Spinal cord (tissue), 10 donors: ENCODE measurements around the gene HIBADH. TPM values are rescaled to one million over a fixed set of nuclear protein-coding genes. Genes with fewer than 3 reads are reported as not detected.
"Not testable (repeated sequence)": the region's sequence is repeated elsewhere in the genome, so short reads cannot be mapped to it uniquely, and the experiment has no call there.

Experiments
- DNase-seq, 6 donors: peaks; one replicate each; pipeline versions ENCODE4 v3.0.0 to v3.0.0-alpha.2; 2013 to 2015; ENCODE audit warnings: low spot score in 6 of 6, low read depth in 4 of 6
- H3K27ac ChIP-seq: one replicate; pipeline ENCODE4 v1.5.1; 2013; ENCODE audit warnings: low read depth, low read length, control low read depth
- H3K27me3 ChIP-seq: one replicate; pipeline ENCODE4 v1.6.1; 2013; ENCODE audit warnings: low read length; ENCODE audit not compliant: control insufficient read depth, insufficient read depth
- H3K36me3 ChIP-seq: one replicate; pipeline ENCODE4 v1.6.1; 2013; ENCODE audit warnings: low read length; ENCODE audit not compliant: control insufficient read depth, insufficient read depth
- H3K4me1 ChIP-seq: one replicate; pipeline ENCODE4 v1.6.1; 2013; ENCODE audit warnings: low read length; ENCODE audit not compliant: control insufficient read depth, insufficient read depth
- H3K4me3 ChIP-seq: one replicate; pipeline ENCODE4 v1.5.1; 2013; ENCODE audit warnings: low read depth, low read length, control low read depth
- H3K9me3 ChIP-seq: one replicate; pipeline ENCODE4 v1.6.1; 2013; ENCODE audit warnings: low read length; ENCODE audit not compliant: control insufficient read depth, insufficient read depth
- WGBS: methylation state at CpG from one replicate; pipeline ENCODE4 v1.1.5; 2013; ENCODE audit warnings: missing lambda C conversion rate; ENCODE audit not compliant: insufficient coverage; 5-methylcytosine and 5-hydroxymethylcytosine counted together
- polyA plus RNA-seq, 2 donors: library from polyadenylated mRNA; unstranded; fragments of 120-200 nt; gene quantifications; one replicate each; pipeline ENCODE4 v1.2.1, GENCODE V29; 2013; ENCODE audit not compliant: insufficient read length in 2 of 2
- total RNA-seq, 2 donors: library from RNA; depleted of rRNA in 1 of 2; stranded (reverse); fragments of 120-200 nt in 1 of 2; fragments of >200 nt in 1 of 2; gene quantifications; one replicate each; pipeline versions ENCODE4 v1.2.3 to v1.2.4, GENCODE V29; 2013 to 2014
- donor health status: healthy.

Gene HIBADH
- total and polyA plus RNA-seq, 4 donors = 27.2 to 52.7 (median 30.2) TPM

DNA sequence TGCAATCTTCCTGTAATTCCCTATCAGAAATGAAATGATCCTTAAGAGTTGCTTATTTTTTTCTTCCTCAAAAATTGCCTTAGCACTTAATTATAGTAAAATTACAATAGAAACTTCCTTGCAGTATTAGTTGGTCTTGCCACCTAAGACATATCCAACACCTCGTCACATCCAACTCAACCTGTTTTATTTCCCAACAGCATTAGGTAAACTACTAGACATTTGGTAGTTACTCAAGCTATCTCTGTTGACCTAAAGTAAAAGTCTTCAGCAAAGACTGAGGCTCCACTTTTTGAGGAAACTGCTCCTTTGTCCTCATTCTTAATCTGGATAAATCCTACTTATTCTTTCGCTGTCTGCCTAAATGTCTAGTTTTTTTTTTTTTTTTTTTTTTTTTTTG, 20.4 kb downstream of the HIBADH start:
- no peak overlapping the region for H3K27ac ChIP-seq
- no peak for DNase-seq
- no peaks in the 10 kb centered on the region for H3K9me3 ChIP-seq
- no peaks in the 10 kb centered on the region for H3K36me3 ChIP-seq
- no CpG with 5 or more reads among the region's 2 CpGs for WGBS
- no peaks in the 10 kb centered on the region for H3K27me3 ChIP-seq
- no peaks in the 10 kb centered on the region for H3K4me1 ChIP-seq
- no peak overlapping the region for H3K4me3 ChIP-seq

DNA sequence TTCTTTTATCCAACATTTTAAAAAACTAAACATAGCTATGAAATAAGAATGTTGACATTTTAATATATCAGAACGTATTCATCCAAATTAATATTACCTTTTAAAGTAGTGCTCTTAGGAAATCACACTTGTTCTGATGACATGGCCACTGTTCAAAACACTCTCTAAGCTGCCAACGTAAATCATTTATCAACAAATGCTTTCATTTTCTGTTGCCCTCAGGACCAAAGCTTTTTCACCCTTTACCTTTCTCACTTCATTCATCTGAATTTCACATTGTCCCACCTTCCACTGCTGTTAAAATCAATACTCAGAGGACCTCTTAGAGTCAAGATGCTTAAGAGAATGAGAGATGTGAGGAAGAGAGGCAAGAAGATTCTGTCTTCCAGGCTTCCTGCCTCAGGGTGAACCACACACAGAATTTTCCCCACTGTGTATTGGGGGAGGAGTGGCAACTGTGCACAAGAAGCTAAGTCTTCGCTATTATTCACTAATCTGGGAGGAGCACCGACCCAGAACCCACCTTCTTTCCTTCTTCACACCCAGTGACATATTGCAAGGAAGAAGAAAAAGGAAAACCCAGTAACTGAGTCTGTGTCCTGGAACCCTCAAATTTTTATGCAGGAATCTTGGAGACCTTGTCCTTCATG, 21.0 kb downstream of the HIBADH start:
- Histone ChIP-seq H3K27ac (no peak overlapping the region), H3K9me3 (no peaks in the 10 kb centered on the region), H3K27me3 (no peaks in the 10 kb centered on the region), H3K4me3 (no peak overlapping the region), H3K4me1 (no peaks in the 10 kb centered on the region), H3K36me3 (no peaks in the 10 kb centered on the region)
- DNase-seq = no peak
- 80% methylated on average over 1 of the region's 4 CpGs for WGBS

DNA sequence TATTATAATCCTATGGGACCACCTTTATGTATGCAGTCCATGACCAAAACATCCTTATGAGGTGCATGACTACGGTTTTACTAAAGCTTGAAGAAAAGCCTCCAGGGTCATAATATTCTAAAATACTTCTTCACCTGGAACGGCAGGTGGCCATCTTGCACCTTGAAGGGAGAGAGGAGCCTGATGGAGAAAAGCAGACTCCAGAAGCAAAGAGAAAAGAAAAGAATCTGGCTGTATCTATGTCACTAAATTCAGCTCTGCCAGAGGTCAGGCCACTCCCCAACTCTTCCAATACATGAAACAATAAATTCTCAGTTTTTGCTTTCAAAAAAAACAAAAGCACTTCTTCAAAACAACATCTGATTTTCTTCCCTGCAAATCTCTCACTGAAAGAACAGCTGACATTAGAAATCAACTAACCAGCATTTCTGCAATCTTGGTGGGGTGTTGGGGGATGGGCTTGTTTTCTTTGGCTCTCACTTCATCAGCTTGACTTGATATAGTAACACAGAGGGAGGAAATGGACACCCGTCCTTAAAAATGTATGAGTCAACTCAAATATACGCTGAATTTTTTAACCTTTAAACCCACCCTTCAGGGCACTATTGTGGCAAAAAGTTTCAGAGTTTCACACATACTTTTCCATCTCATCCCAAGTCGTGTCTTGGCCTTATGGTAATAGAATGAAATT, 21.7 kb downstream of the HIBADH start:
- no peaks in the 10 kb centered on the region for H3K9me3 ChIP-seq
- H3K4me1 ChIP-seq = no peaks in the 10 kb centered on the region
- no peak overlapping the region for H3K27ac ChIP-seq
- 90% methylated on average over 2 of the region's 5 CpGs for WGBS
- H3K27me3 ChIP-seq = no peaks in the 10 kb centered on the region
- no peak overlapping the region for H3K4me3 ChIP-seq
- no peaks in the 10 kb centered on the region for H3K36me3 ChIP-seq
- peak in 1 of 6 donors; percentile 28 for DNase-seq

DNA sequence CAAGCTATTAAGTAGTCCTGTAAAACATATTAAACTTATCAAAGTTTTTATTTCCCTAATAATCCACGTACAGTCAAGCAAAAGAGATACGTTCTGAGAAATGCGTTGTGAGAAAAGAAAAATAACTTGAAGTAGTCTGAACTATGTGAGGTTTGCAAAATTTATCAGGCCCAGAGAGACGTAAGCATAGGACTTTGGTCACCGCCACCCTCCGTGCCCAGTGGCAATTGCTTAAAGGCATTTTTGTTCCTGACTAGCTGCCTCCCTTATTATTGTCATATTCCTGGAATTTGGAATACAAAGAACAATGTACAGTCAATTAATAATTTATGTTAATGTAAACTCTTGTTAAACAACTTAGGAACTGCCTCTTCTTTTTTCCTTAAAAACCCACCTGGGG, 22.8 kb downstream of the HIBADH start:
- no peaks in the 10 kb centered on the region for H3K9me3 ChIP-seq
- no peak for DNase-seq
- WGBS = no CpG with 5 or more reads among the region's 6 CpGs
- H3K27ac ChIP-seq = no peak overlapping the region
- H3K4me1 ChIP-seq = no peaks in the 10 kb centered on the region
- H3K27me3 ChIP-seq = no peaks in the 10 kb centered on the region
- H3K4me3 ChIP-seq = no peak overlapping the region
- H3K36me3 ChIP-seq = no peaks in the 10 kb centered on the region

DNA sequence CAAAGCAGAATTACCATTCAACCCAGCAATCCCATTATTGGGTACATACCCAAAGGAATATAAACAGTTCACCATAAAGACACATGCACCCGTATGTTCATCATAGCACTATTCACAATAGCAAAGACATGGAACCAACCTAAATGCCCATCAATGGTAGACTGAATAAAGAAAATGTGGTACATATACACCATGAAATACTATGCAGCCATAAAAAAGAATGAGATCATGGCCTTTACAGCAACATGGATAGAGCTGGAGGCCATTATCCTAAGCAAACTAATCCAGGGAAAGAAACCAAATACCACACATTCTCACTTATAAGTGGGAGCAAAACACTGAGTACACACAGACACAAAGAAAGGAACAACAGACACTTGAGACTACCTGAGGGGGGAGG, 23.6 kb downstream of the HIBADH start:
- H3K4me1 ChIP-seq, H3K27ac ChIP-seq, H3K4me3 ChIP-seq, H3K27me3 ChIP-seq, H3K9me3 ChIP-seq, DNase-seq, H3K36me3 ChIP-seq: not testable (repeated sequence)
- WGBS = no CpG with 5 or more reads among the region's 1 CpG

DNA sequence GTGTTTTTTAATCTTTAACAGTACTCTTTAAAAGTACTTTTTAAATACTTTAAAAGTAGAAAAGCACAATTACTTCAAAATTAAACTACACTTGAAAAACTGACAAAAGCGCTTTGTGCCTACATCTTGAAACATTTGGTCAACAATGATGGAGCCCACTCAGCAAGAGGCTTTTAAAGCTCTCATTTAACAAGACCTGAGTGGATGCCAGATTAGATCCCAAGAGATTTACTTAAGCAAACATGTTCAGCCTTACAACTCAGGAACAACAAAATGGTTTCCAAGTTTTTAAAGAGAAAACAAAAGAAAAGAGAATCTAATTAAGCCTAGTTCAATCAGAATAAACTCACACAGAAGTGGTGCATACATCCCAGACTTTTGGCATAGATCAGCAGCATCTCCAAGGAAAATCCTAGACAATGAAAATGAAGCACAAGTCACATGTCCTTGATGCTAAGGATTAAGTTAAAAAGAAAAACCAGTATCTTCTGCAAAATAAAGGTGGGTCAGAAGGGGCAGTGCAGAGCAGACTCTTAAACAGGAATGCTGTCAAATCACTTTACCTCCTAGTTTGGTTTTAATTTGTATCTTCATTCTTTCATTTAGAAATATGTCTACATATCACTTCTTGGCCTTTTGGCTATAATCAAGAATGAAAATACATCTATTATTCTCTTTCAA, 26.2 kb downstream of the HIBADH start:
- Histone ChIP-seq H3K4me1 (peaks cover 3% of the 10 kb centered on the region), H3K4me3 (no peak overlapping the region), H3K27me3 (peaks cover 6% of the 10 kb centered on the region), H3K27ac (no peak overlapping the region), H3K36me3 (no peaks in the 10 kb centered on the region), H3K9me3 (no peaks in the 10 kb centered on the region)
- WGBS = 43% methylated on average over 1 of the region's 1 CpG
- peak in 5 of 6 donors; percentile 24 to 90 (median 54) for DNase-seq

DNA sequence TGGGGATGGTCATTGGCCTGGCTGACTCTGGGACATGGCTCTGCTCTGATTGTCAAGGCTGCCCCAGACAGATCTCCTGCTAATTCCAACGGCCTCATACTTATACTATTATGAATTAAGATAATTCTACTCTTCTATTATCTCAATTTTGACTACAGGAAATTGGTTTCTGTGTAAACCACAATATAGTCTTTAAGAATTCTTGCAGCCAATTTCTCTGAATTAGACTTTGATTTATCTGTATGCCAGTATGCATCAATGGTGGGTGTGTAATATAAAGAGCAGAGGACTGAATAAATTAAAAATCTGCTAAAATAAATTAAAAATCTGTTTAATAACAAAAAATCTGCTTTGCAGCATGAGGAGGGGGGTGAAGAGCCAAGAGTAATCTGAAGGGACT, 27.0 kb downstream of the HIBADH start:
- Histone ChIP-seq H3K9me3 (no peaks in the 10 kb centered on the region), H3K36me3 (no peaks in the 10 kb centered on the region), H3K27me3 (peaks cover 6% of the 10 kb centered on the region), H3K4me1 (peaks cover 3% of the 10 kb centered on the region), H3K27ac (no peak overlapping the region), H3K4me3 (no peak overlapping the region)
- no CpG with 5 or more reads among the region's 1 CpG for WGBS
- no peak for DNase-seq

DNA sequence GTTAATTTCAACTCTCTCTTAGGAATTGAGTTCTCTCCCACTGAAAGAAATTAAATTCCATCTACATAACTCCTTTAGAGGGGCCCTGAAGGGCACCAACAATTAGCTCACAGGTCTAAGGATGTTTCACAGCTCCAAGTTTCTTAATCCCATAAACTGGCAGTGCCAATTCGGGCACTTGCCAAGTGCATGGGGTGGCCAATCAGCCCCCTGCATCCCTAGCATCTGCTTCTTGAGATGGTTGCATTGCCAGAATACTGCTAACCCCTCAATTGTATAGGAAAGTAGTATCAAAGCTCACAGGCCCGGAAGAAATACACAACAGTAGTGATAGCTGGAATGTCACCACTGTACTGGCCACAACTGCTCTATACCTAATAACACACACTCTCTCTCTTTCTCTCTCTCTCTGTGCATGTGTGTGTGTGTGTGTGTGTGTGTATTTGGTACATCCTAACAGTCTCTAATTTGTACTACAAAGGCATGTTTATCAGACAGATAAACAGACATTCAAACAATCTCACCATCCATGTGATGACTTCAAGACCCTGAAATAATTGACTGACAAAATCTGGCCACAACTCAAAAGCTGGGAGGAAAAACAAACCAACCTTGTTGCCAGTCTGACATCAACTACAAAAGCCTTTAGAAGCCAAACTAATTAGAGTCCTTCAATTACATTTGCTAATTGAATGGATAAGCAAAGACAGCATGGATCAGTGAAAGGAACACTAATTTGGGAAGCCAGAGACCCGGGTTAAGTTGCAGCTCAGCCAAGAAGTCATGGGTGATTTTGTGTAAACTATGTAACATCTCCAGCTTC, 27.8 kb downstream of the HIBADH start:
- Histone ChIP-seq H3K27me3 (peaks cover 6% of the 10 kb centered on the region), H3K4me3 (no peak overlapping the region), H3K4me1 (peaks cover 3% of the 10 kb centered on the region), H3K9me3 (no peaks in the 10 kb centered on the region), H3K27ac (no peak overlapping the region), H3K36me3 (no peaks in the 10 kb centered on the region)
- no CpG with 5 or more reads among the region's 3 CpGs for WGBS
- DNase-seq = peak; percentile 17 to 85 (median 38)

DNA sequence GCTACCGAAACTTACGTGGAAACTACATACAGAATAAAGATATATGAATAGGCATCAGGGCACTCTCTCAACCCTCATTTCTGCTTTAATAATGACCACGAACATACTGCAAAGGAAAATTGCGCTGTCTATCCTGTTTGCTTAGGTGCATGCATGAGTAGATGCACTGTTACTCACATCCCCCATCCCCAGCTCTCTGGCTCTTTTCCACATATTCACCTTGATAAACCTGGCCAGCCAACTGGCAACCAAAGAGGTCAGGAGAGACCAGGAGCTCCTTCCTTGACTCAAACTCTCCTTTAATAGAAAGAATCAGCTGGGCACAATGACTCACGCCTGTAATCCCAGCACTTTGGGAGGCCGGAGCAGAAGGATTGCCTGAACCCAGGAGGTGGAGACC, 29.6 kb downstream of the HIBADH start:
- Histone ChIP-seq H3K27me3 (peaks cover 6% of the 10 kb centered on the region), H3K27ac (no peak overlapping the region), H3K36me3 (no peaks in the 10 kb centered on the region), H3K4me1 (peaks cover 3% of the 10 kb centered on the region), H3K9me3 (no peaks in the 10 kb centered on the region), H3K4me3 (no peak overlapping the region)
- no peak for DNase-seq
- 92% methylated on average over 2 of the region's 6 CpGs for WGBS
